ENCODE results near the gene CGN. TPM values are rescaled to one million over a fixed set of nuclear protein-coding genes. Genes with fewer than 3 reads are reported as not detected.

CGN gene
- total and polyA plus RNA-seq, 2 of the 13 experiments (the other 11 are each of a cell fraction or from before 2014, with no cell fraction given): 0.75 to 0.81 TPM

DNA sequence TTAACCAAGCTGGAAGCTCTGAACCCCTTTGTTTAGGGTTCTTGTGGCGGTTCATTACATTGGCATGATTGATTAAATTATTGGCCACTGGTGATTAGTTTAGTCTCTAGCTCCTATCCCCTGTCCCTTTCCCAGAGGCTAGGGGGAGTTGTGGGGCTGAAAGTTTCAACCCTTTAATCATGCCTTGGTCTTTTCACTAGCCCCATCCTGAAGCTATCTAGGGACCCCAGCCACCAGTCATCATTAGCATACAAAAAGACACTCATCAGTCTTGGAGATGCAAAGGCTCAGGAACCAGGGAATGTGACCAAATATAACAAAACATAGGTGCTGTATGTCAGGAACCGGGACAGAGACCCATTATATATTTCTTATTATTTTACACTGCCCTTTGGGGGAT, 66.0 kb downstream of the CGN start:
- Histone ChIP-seq H3K79me2 (ENCODE audit: insufficient read depth, low read length) (no peaks in the 10 kb centered on the region), H4K20me1 (ENCODE audit: insufficient read depth, low read length) (no peaks in the 10 kb centered on the region), H3K4me3 (replicated peaks in 1 of 3; ENCODE audit: insufficient read depth in 1 of 3, low read depth in 2 of 3, low read length in 3 of 3) (no peak overlapping the region), H3K9ac (ENCODE audit: insufficient read depth, low read depth, low read length) (no peak overlapping the region), H3K36me3 (replicated peaks in 1 of 2; ENCODE audit: control insufficient read depth in 1 of 2, insufficient read depth in 2 of 2, low read length in 2 of 2) (peaks cover 11 to 36% of the 10 kb centered on the region in 2 experiments), H3K4me1 (ENCODE audit: insufficient read depth, low read length) (no peaks in the 10 kb centered on the region), H3K4me2 (ENCODE audit: low read depth, low read length) (no peak overlapping the region), H3K9me3 (ENCODE audit: low read length) (no peaks in the 10 kb centered on the region), H3K27me3 (ENCODE audit: control insufficient read depth in 1 of 2, insufficient read depth in 2 of 2, low read length in 2 of 2) (no peaks in the 10 kb centered on the region), H2AFZ (ENCODE audit: low read length) (no peak overlapping the region), H3K27ac (ENCODE audit: extremely low read length, insufficient read depth, low read length) (no peak overlapping the region)
- CTCF ChIA-PET (ENCODE audit: low intra/inter-chr PET ratio, low total read pairs): no interaction called here
- intact Hi-C loops (cut with micrococcal nuclease; ENCODE audit: unreplicated experiment): no loop called here
- WGBS (ENCODE audit: low lambda C conversion rate): 88% methylated on average over 2 of the region's 2 CpGs
- in situ Hi-C loops (cut with HindIII; ENCODE audit: extremely low pct_ligation_motif_present, low pct_unique_long_range_greater_than_20kb): no loop called here
- no peak for TF ChIP-seq HOXA5 (CRISPR knock-in tag; IDR thresholded peaks at IDR 0.05)
- no peak for TF ChIP-seq ETV5 (CRISPR knock-in tag; IDR thresholded peaks at IDR 0.05; ENCODE audit: borderline replicate concordance)
- no peak for TF ChIP-seq AFF4 (CRISPR knock-in tag; IDR thresholded peaks at IDR 0.05)
- BruUV-seq (replicated peaks): no TSS peak
- POLR2A ChIA-PET: interaction anchor here (2.7 kb wide), 1 partner anchor 37 kb away, joined by 12 read pairs; the partner anchor contains the start of gene TUFT1
- DNase-seq (ENCODE audit: low spot score) (no peak), FAIRE-seq (no peak), ATAC-seq (no peak)

DNA sequence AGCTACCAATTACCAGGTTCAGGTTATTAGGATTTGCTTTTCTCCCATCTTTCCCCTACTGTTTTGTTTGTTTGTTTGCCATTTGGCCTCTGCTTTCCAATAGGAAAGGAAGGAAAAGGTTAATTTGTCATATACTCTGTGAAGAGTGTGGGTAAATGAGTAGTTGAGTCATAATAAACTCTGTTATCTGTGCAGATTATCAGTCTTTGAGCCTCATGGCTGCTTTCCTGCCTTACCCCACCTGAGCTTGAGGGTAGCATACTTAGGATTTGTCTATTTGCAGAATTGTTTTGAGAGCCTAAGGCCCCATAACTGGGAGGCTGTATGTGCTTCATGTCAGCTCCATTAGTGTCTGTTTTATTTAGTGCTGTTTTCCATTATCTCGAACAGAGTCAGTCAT, 67.8 kb downstream of the CGN start:
- intact Hi-C loops (cut with micrococcal nuclease; ENCODE audit: unreplicated experiment) (no loop called here), in situ Hi-C loops (cut with HindIII; ENCODE audit: extremely low pct_ligation_motif_present, low pct_unique_long_range_greater_than_20kb) (no loop called here)
- ChIA-PET CTCF (ENCODE audit: low intra/inter-chr PET ratio, low total read pairs) (no interaction called here), POLR2A (interaction anchor here (2.7 kb wide), 1 partner anchor 39 kb away, joined by 12 read pairs; the partner anchor contains the start of gene TUFT1)
- Histone ChIP-seq H3K4me3 (replicated peaks in 1 of 3; ENCODE audit: insufficient read depth in 1 of 3, low read depth in 2 of 3, low read length in 3 of 3) (no peak overlapping the region), H3K9ac (ENCODE audit: insufficient read depth, low read depth, low read length) (no peak overlapping the region), H3K4me2 (ENCODE audit: low read depth, low read length) (no peak overlapping the region), H4K20me1 (ENCODE audit: insufficient read depth, low read length) (no peaks in the 10 kb centered on the region), H3K79me2 (ENCODE audit: insufficient read depth, low read length) (no peaks in the 10 kb centered on the region), H3K9me3 (ENCODE audit: low read length) (no peaks in the 10 kb centered on the region), H3K4me1 (ENCODE audit: insufficient read depth, low read length) (no peaks in the 10 kb centered on the region), H3K27ac (ENCODE audit: extremely low read length, insufficient read depth, low read length) (no peak overlapping the region), H3K36me3 (replicated peaks in 1 of 2; ENCODE audit: control insufficient read depth in 1 of 2, insufficient read depth in 2 of 2, low read length in 2 of 2) (peaks cover 11 to 27% of the 10 kb centered on the region in 2 experiments), H2AFZ (ENCODE audit: low read length) (no peak overlapping the region), H3K27me3 (ENCODE audit: control insufficient read depth in 1 of 2, insufficient read depth in 2 of 2, low read length in 2 of 2) (no peaks in the 10 kb centered on the region)
- ATAC-seq (no peak), FAIRE-seq (no peak), DNase-seq (ENCODE audit: low spot score) (no peak)
- BruUV-seq (replicated peaks): no TSS peak
- WGBS (ENCODE audit: low lambda C conversion rate): 100% methylated on average over 1 of the region's 1 CpG
- TF ChIP-seq, protein P1, sequence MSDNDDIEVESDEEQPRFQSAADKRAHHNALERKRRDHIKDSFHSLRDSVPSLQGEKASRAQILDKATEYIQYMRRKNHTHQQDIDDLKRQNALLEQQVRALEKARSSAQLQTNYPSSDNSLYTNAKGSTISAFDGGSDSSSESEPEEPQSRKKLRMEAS (IDR thresholded peaks at IDR 0.05): no peak
- TF ChIP-seq SIX1 (CRISPR knock-in tag; IDR thresholded peaks at IDR 0.05; ENCODE audit: borderline replicate concordance) (no peak), NFIB (CRISPR knock-in tag; IDR thresholded peaks at IDR 0.05; ENCODE audit: borderline replicate concordance) (no peak), ZNF768 (CRISPR knock-in tag; IDR thresholded peaks at IDR 0.05) (no peak), PBX2 (CRISPR knock-in tag; IDR thresholded peaks at IDR 0.05) (no peak), TBX3 (IDR thresholded peaks at IDR 0.05; ENCODE audit: borderline replicate concordance) (no peak), ZNF263 (CRISPR knock-in tag; IDR thresholded peaks at IDR 0.05) (no peak), CEBPB (IDR thresholded peaks at IDR 0.05; ENCODE audit: borderline replicate concordance, low read depth, low read length) (no peak), ZBTB38 (CRISPR knock-in tag; IDR thresholded peaks at IDR 0.05) (no peak)
- TF ChIP-seq, protein P2, sequence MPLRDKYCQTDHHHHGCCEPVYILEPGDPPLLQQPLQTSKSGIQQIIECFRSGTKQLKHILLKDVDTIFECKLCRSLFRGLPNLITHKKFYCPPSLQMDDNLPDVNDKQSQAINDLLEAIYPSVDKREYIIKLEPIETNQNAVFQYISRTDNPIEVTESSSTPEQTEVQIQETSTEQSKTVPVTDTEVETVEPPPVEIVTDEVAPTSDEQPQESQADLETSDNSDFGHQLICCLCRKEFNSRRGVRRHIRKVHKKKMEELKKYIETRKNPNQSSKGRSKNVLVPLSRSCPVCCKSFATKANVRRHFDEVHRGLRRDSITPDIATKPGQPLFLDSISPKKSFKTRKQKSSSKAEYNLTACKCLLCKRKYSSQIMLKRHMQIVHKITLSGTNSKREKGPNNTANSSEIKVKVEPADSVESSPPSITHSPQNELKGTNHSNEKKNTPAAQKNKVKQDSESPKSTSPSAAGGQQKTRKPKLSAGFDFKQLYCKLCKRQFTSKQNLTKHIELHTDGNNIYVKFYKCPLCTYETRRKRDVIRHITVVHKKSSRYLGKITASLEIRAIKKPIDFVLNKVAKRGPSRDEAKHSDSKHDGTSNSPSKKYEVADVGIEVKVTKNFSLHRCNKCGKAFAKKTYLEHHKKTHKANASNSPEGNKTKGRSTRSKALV (CRISPR knock-in tag; IDR thresholded peaks at IDR 0.05): no peak
